Measurements from ENCODE around the gene FAM186B. TPM values are rescaled to one million over a fixed set of nuclear protein-coding genes. Genes with fewer than 3 reads are reported as not detected.

Gene FAM186B
- total RNA-seq, 1 experiment from 2014 or later: 0.46 TPM

DNA sequence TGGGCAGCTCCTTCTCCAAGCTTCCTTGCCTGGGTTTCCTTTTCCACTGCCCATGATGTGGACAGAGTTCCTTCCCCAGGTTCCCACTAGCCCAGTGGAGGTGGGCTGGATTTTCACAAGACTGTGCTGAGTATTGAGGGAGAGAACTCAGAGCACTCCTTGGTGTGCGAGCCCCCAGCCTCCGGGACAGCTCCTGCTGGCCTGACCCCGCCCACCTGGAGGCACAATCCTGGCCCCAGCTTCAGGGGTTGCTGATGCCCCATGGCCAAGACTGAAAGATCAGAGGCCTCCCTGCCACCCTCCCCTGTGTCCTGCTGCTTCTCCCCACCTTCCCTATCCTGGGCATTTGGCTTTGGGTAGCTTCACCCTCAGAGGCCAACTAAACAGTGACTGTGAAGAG, 59.0 kb downstream of the FAM186B start:
- Histone ChIP-seq H2BK5ac (ENCODE audit: insufficient read length, low read length) (no peak overlapping the region), H4K5ac (ENCODE audit: insufficient read length, low read depth, low read length) (no peak overlapping the region), H3K23me2 (ENCODE audit: insufficient read length, low read depth, low read length, poor library complexity, severe bottlenecking) (peaks cover 11% of the 10 kb centered on the region), H3K9ac (ENCODE audit: extremely low read depth, insufficient read length, low read length) (no peak overlapping the region), H3K4me2 (ENCODE audit: insufficient read depth, insufficient read length, low read length) (no peak overlapping the region), H2BK15ac (ENCODE audit: low read depth, low read length) (no peak overlapping the region), H3K27ac (ENCODE audit: insufficient read length, low read depth, low read length) (no peak overlapping the region), H3K18ac (ENCODE audit: insufficient read length, low read depth, low read length) (no peak overlapping the region), H3K4me1 (ENCODE audit: insufficient read depth, low read length) (no peaks in the 10 kb centered on the region), H2BK20ac (ENCODE audit: low read depth, low read length, poor library complexity, severe bottlenecking) (no peak overlapping the region), H4K20me1 (ENCODE audit: control insufficient read depth, insufficient read depth, insufficient read length) (no peaks in the 10 kb centered on the region), H3K4ac (ENCODE audit: low read depth, low read length) (no peak overlapping the region), H2AFZ (ENCODE audit: low read length) (no peak overlapping the region), H3K27me3 (ENCODE audit: insufficient read depth, low read length) (peaks cover 29% of the 10 kb centered on the region; the same call in 1 of the 2 replicates), H3K14ac (ENCODE audit: insufficient read depth, low read length) (no peak overlapping the region), H3K79me1 (ENCODE audit: insufficient read depth, low read depth, low read length, poor library complexity, severe bottlenecking) (no peaks in the 10 kb centered on the region), H3K56ac (ENCODE audit: insufficient read length, low read depth, low read length) (no peak overlapping the region), H3K9me3 (ENCODE audit: control insufficient read depth, low read depth, low read length) (no peaks in the 10 kb centered on the region), H3T11ph (ENCODE audit: low read length) (no peak overlapping the region), H2AK5ac (ENCODE audit: insufficient read length, low read length) (no peak overlapping the region), H4K91ac (ENCODE audit: insufficient read length, low read depth, low read length) (no peak overlapping the region), H2BK120ac (ENCODE audit: low read depth, low read length, poor library complexity, severe bottlenecking) (no peak overlapping the region), H2BK12ac (ENCODE audit: insufficient read length, low read depth, low read length) (no peak overlapping the region), H3K23ac (ENCODE audit: insufficient read length, low read depth, low read length) (no peak overlapping the region), H3K79me2 (ENCODE audit: insufficient read depth, low read length) (no peaks in the 10 kb centered on the region), H4K8ac (replicated peaks; ENCODE audit: insufficient read length, low read depth, low read length) (no peak overlapping the region)
- DNase-seq: no peak
- H3K27me3 Mint-ChIP-seq (ENCODE audit: low read depth): peaks cover 91% of the 10 kb centered on the region
- no CpG with 5 or more reads among the region's 3 CpGs for WGBS (ENCODE audit: extremely low coverage, insufficient read length, low lambda C conversion rate)
- H3K27ac Mint-ChIP-seq: no peak overlapping the region
- TF ChIP-seq, protein P1, sequence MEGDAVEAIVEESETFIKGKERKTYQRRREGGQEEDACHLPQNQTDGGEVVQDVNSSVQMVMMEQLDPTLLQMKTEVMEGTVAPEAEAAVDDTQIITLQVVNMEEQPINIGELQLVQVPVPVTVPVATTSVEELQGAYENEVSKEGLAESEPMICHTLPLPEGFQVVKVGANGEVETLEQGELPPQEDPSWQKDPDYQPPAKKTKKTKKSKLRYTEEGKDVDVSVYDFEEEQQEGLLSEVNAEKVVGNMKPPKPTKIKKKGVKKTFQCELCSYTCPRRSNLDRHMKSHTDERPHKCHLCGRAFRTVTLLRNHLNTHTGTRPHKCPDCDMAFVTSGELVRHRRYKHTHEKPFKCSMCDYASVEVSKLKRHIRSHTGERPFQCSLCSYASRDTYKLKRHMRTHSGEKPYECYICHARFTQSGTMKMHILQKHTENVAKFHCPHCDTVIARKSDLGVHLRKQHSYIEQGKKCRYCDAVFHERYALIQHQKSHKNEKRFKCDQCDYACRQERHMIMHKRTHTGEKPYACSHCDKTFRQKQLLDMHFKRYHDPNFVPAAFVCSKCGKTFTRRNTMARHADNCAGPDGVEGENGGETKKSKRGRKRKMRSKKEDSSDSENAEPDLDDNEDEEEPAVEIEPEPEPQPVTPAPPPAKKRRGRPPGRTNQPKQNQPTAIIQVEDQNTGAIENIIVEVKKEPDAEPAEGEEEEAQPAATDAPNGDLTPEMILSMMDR (conservative IDR thresholded peaks at IDR 0.05): no peak
- no peaks in the 10 kb centered on the region for H3K36me3 Mint-ChIP-seq (ENCODE audit: insufficient read depth in 1 of 3, low read depth in 3 of 3)
- peaks cover 11 to 37% of the 10 kb centered on the region in 2 experiments for H3K4me1 Mint-ChIP-seq
- no peak overlapping the region for H3K4me3 Mint-ChIP-seq
- no peaks in the 10 kb centered on the region for H3K9me3 Mint-ChIP-seq
